AG04449 (cell line): ENCODE results near the gene SCART1.

Experiments used
- CTCF ChIA-PET: fragments of 350-600 bp; formaldehyde crosslinking; extraction: SDS; loops from one replicate; lab custom pipeline; 2021; ENCODE audit warnings: antibody characterized with exemption; lab: Yijun Ruan, JAX
- POLR2A ChIA-PET: fragments of 400-600, 350-600 bp; formaldehyde crosslinking; extraction: SDS; loops from one replicate; lab custom pipeline; 2020; ENCODE audit warnings: antibody characterized with exemption, inconsistent platforms; lab: Yijun Ruan, JAX
- DNase-seq: peaks from one replicate; pipeline ENCODE4 v3.0.0-alpha.2; 2010; ENCODE audit warnings: low read depth, low spot score
- H3K4me3 ChIP-seq: 2 replicates; pipeline ENCODE4 v1.5.1; 2011; ENCODE audit warnings: low read depth, mild to moderate bottlenecking, control low read depth, low read length
- TF ChIP-seq, protein P1 (sequence below): IDR thresholded peaks from one replicate; pipeline ENCODE4 v1.5.1; 2011; ENCODE audit warnings: mild to moderate bottlenecking, moderate library complexity, low read length, control low read depth, inconsistent platforms; ENCODE audit not compliant: insufficient read depth; ENCODE audit errors: missing control alignments

SCART1 gene

DNA sequence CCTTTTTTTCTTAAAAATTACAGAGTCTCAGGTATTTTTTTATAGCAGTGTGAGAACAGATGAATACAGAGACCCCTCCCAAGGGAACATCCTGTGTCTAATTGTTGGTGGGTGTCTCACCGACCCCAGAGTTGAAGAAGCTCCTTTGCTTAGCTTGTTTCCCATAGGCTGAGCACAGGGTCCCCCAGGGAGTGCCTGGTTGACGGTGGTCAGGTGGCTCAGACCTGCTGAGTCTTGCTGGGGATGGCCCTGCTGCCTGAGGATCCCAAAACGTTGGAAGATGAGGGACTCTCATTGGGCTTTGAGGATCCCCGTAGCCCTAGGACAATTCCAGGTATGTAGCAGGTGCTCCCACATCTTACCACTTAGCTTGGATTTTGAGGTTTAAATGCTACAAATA, 19.5 kb downstream of the SCART1 start:
- DNase-seq: no peak
- ChIA-PET CTCF (no interaction called here), POLR2A (no interaction called here)
- TF ChIP-seq, protein P1, sequence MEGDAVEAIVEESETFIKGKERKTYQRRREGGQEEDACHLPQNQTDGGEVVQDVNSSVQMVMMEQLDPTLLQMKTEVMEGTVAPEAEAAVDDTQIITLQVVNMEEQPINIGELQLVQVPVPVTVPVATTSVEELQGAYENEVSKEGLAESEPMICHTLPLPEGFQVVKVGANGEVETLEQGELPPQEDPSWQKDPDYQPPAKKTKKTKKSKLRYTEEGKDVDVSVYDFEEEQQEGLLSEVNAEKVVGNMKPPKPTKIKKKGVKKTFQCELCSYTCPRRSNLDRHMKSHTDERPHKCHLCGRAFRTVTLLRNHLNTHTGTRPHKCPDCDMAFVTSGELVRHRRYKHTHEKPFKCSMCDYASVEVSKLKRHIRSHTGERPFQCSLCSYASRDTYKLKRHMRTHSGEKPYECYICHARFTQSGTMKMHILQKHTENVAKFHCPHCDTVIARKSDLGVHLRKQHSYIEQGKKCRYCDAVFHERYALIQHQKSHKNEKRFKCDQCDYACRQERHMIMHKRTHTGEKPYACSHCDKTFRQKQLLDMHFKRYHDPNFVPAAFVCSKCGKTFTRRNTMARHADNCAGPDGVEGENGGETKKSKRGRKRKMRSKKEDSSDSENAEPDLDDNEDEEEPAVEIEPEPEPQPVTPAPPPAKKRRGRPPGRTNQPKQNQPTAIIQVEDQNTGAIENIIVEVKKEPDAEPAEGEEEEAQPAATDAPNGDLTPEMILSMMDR: no peak
- no peak overlapping the region for H3K4me3 ChIP-seq

DNA sequence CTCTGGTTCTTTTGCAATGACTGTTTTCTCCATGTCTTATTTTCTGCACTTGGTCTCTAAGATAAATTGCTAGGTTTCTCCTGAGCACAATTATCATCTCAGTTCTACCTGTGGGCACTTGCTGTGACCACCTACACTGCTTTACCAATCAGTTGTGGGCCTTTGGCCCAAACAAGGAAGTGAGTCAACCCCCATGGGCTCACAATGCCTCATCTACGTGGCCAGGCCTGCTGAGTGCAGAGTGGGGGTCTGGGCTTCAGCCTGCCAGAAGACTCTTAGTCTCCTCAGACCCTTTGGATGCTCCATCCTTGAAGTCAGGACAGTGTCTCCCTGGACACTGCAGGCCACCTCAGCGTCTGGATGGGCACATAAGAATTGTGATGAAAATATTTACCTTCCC, 20.3 kb downstream of the SCART1 start:
- POLR2A ChIA-PET: no interaction called here
- H3K4me3 ChIP-seq: no peak overlapping the region
- TF ChIP-seq, protein P1: no peak
- CTCF ChIA-PET: no interaction called here
- no peak for DNase-seq

DNA sequence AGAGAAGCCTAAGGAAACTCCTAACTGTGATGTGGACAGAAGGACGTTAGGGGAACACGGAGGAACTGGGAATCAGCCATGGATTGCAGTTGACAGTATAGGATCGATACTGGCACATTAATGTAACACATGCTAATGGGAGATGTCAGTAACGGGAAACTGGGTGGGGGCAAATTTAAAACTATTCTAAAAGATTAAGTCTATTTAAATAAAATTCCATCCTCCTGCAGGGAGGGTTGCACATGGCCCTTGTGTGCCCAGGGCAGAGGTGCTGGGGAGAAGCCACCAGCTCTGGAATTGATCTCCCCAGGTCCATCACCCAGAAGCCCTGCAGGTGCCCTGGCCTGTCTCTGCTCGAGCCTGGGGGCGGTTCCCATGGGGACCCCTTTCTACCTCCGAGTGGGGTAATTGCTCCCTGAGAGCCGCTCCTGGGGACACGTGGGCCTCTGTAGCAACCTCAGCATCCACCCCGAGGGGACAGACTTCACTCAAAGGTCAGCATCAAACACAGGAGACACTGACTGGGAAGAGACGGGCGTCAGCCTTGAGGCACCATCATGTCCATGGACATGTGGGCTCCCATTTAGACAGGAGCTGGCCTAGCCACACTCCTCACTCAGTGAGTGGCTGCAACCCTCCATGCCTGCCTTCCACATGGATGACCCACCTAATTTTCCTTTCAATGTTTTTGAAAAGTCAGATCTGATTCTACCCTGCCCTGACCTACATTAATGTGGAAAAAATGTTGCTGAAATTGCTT, 21.1 kb downstream of the SCART1 start:
- POLR2A ChIA-PET: no interaction called here
- no peak overlapping the region for H3K4me3 ChIP-seq
- TF ChIP-seq, protein P1: no peak
- DNase-seq: no peak
- CTCF ChIA-PET: no interaction called here

DNA sequence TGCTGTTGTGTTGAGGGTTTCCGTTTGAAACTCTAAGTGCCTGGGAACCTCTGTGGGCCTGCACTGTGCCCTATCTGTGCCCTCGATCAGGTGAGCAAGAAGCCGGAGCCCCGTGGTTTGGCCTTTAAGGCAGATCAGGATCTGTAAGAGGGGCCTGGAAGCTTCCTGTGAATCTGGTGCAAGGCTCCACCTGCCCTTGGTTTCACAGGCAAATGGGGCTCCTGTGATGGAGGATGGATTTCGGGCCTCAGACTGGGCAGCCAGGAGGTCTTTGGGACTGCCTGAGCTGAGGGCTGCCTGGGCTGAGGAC, 21.6 kb downstream of the SCART1 start:
- TF ChIP-seq, protein P1: no peak
- H3K4me3 ChIP-seq: no peak overlapping the region
- POLR2A ChIA-PET: no interaction called here
- CTCF ChIA-PET: no interaction called here
- no peak for DNase-seq

DNA sequence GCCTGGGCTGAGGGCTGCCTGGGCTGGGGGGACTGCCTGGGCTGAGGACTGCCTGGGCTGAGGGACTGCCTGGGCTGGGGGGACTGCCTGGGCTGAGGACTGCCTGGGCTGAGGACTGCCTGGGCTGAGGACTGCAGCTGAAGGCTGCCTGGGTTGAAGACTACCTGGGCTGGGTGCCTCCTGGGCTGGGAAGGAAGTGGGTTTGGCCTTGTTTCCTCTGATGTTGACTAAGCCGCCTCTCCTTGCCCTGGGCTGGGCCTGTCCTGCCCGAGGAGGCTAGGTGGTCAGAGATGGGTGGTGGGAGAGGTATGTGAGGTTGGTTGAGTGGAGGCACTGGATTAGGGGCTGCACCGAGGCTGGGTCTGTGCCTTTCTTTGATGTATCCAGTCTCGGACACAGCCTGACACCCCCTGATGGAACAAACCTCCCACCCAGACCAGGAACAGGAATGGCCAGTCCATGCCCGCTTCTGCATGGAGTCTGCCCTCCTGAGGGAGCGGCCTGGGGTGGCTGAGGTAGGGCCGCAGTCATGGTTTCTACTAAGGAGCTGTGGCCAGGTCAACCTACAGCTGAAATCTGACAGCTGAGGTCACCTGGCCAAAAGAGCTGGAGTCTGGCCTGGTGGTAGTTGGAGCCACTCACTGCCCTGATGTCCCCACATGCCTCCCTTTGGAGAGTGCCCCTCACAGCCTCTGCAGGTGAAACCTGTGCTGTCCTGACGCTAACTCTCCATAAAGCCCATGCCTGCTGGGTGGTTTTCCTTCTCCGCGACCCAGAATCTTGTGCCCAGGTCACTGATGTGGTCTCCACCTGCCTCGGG, 22.3 kb downstream of the SCART1 start:
- DNase-seq: no peak
- ChIA-PET CTCF (no interaction called here), POLR2A (no interaction called here)
- TF ChIP-seq, protein P1: no peak
- H3K4me3 ChIP-seq: no peak overlapping the region

DNA sequence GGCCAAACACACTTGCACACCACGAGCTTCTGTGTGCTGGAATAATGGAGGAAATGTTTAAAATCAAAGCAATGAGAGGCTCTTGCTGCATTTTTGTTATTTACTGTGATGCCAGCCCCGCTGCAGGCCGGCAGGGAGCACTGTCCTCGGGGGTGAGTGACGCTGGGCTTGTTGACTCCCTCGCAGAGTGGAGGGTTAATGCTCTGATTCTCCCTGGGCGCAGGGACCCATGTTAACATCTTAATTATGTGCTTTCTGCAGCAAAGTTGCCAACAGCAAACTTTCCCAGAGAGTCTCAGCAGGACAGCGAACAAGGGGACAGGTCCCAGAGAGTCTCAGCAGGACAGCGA, 22.9 kb downstream of the SCART1 start:
- TF ChIP-seq, protein P1: no peak
- POLR2A ChIA-PET: no interaction called here
- H3K4me3 ChIP-seq: no peak overlapping the region
- CTCF ChIA-PET: no interaction called here
- no peak for DNase-seq
